ENCODE measurements around the gene ZYX.
"Not testable (repeated sequence)": the region's sequence is repeated elsewhere in the genome, so short reads cannot be mapped to it uniquely, and the experiment has no call there.

The ZYX gene

GRCh38 chr7:143406002-143406357, 24.8 kb downstream of the ZYX start:
- DNase-seq (ENCODE audit: insufficient read length) = no peak
- no peak for FAIRE-seq
- TF ChIP-seq TAF1 (IDR thresholded peaks at IDR 0.05; ENCODE audit: borderline replicate concordance, low read depth, low read length) (no peak), POLR2A (IDR thresholded peaks at IDR 0.05; ENCODE audit: low read depth, low read length) (no peak), POLR2AphosphoS5 (IDR thresholded peaks at IDR 0.05; ENCODE audit: low read depth, low read length) (no peak)

GRCh38 chr7:143407287-143408251, 26.4 kb downstream of the ZYX start:
- DNase-seq (ENCODE audit: insufficient read length) = no peak
- FAIRE-seq = no peak

GRCh38 chr7:143408252-143408685, 27.1 kb downstream of the ZYX start:
- DNase-seq (ENCODE audit: insufficient read length) (no peak), FAIRE-seq (no peak)
- no peak for TF ChIP-seq POLR2AphosphoS5 (IDR thresholded peaks at IDR 0.05; ENCODE audit: low read depth, low read length)

More at GRCh38 chr7:143407287-143408251, 26.4 kb downstream of the ZYX start:
- TF ChIP-seq POLR2A (IDR thresholded peaks at IDR 0.05; ENCODE audit: low read depth, low read length) = no peak
- no peak for TF ChIP-seq POLR2AphosphoS5 (IDR thresholded peaks at IDR 0.05; ENCODE audit: low read depth, low read length)
- TF ChIP-seq TAF1 (IDR thresholded peaks at IDR 0.05; ENCODE audit: borderline replicate concordance, low read depth, low read length) = no peak

GRCh38 chr7:143408686-143409561, 27.8 kb downstream of the ZYX start, which contains the start of gene EPHA1:
EPHA1 (minus strand) TSS chr7:143408856; CDS start chr7:143408805, 51 bp downstream.
- FAIRE-seq (no peak), DNase-seq (ENCODE audit: insufficient read length) (no peak)
- no peak for TF ChIP-seq POLR2A (IDR thresholded peaks at IDR 0.05; ENCODE audit: low read depth, low read length)
- no peak for TF ChIP-seq POLR2AphosphoS5 (IDR thresholded peaks at IDR 0.05; ENCODE audit: low read depth, low read length)
- TF ChIP-seq TAF1 (IDR thresholded peaks at IDR 0.05; ENCODE audit: borderline replicate concordance, low read depth, low read length) = no peak

- no peak for DNase-seq (ENCODE audit: insufficient read length)
- TF ChIP-seq POLR2A (IDR thresholded peaks at IDR 0.05; ENCODE audit: low read depth, low read length) = no peak
- TF ChIP-seq TAF1 (IDR thresholded peaks at IDR 0.05; ENCODE audit: borderline replicate concordance, low read depth, low read length) = no peak
- no peak for TF ChIP-seq POLR2AphosphoS5 (IDR thresholded peaks at IDR 0.05; ENCODE audit: low read depth, low read length)
- FAIRE-seq = no peak
Observed at GRCh38 chr7:143410521-143411004, 29.4 kb downstream of the ZYX start.

- FAIRE-seq (no peak), DNase-seq (ENCODE audit: insufficient read length) (no peak)
- no peak for TF ChIP-seq TAF1 (IDR thresholded peaks at IDR 0.05; ENCODE audit: borderline replicate concordance, low read depth, low read length)
- no peak for TF ChIP-seq POLR2AphosphoS5 (IDR thresholded peaks at IDR 0.05; ENCODE audit: low read depth, low read length)
- no peak for TF ChIP-seq POLR2A (IDR thresholded peaks at IDR 0.05; ENCODE audit: low read depth, low read length)
Observed at GRCh38 chr7:143411976-143412708, 31.0 kb downstream of the ZYX start.

- TF ChIP-seq POLR2A (IDR thresholded peaks at IDR 0.05; ENCODE audit: low read depth, low read length) (no peak), POLR2AphosphoS5 (IDR thresholded peaks at IDR 0.05; ENCODE audit: low read depth, low read length) (no peak), TAF1 (IDR thresholded peaks at IDR 0.05; ENCODE audit: borderline replicate concordance, low read depth, low read length) (no peak)
- FAIRE-seq (no peak), DNase-seq (ENCODE audit: insufficient read length) (no peak)
Observed at GRCh38 chr7:143413123-143413522, 32.0 kb downstream of the ZYX start.

- not testable (repeated sequence) for DNase-seq (ENCODE audit: insufficient read length); FAIRE-seq
Observed at GRCh38 chr7:143415209-143415608, 34.1 kb downstream of the ZYX start.

- FAIRE-seq (no peak), DNase-seq (ENCODE audit: insufficient read length) (no peak)
- TF ChIP-seq TAF1 (IDR thresholded peaks at IDR 0.05; ENCODE audit: borderline replicate concordance, low read depth, low read length) (no peak), POLR2AphosphoS5 (IDR thresholded peaks at IDR 0.05; ENCODE audit: low read depth, low read length) (no peak), POLR2A (IDR thresholded peaks at IDR 0.05; ENCODE audit: low read depth, low read length) (no peak)
Observed at GRCh38 chr7:143415742-143416397, 34.7 kb downstream of the ZYX start.

GRCh38 chr7:143416565-143417149, 35.5 kb downstream of the ZYX start:
- FAIRE-seq (no peak), DNase-seq (ENCODE audit: insufficient read length) (no peak)
- no peak for TF ChIP-seq POLR2A (IDR thresholded peaks at IDR 0.05; ENCODE audit: low read depth, low read length)
- no peak for TF ChIP-seq POLR2AphosphoS5 (IDR thresholded peaks at IDR 0.05; ENCODE audit: low read depth, low read length)
- TF ChIP-seq TAF1 (IDR thresholded peaks at IDR 0.05; ENCODE audit: borderline replicate concordance, low read depth, low read length) = no peak

Measured in GM12892 (cell line).